Ascending aorta (tissue), 2 donors: ENCODE data around the gene ZCCHC2. TPM values are rescaled to one million over a fixed set of nuclear protein-coding genes. Genes with fewer than 3 reads are reported as not detected.

ENCODE experiments used
- DNase-seq, 2 donors: peaks; one replicate each; pipeline ENCODE4 v3.0.0-alpha.2; 2019; ENCODE audit warnings: low spot score in 2 of 2
- H3K27ac ChIP-seq, 2 donors: fragments of 200-600 bp; sonication (generic); one replicate each; pipeline ENCODE4 v1.5.1; 2016 to 2017; ENCODE audit warnings: mild to moderate bottlenecking in 1 of 2
- H3K27me3 ChIP-seq: fragments of 200-600 bp; sonication (generic); one replicate; pipeline ENCODE4 v1.5.1; 2017
- H3K36me3 ChIP-seq, 2 donors: fragments of 200-600 bp; sonication (generic); one replicate each; pipeline ENCODE4 v1.5.1; 2016
- H3K4me1 ChIP-seq, 2 donors: fragments of 200-600 bp; sonication (generic); one replicate each; pipeline ENCODE4 v1.5.1; 2016 to 2017; ENCODE audit warnings: mild to moderate bottlenecking in 1 of 2
- H3K4me3 ChIP-seq, 2 donors: fragments of 200-600 bp; sonication (generic); one replicate each; pipeline ENCODE4 v1.5.1; 2016 to 2017; ENCODE audit warnings: mild to moderate bottlenecking in 1 of 2
- H3K9me3 ChIP-seq, 2 donors: fragments of 200-600 bp; sonication (generic); one replicate each; pipeline ENCODE4 v1.5.1; 2016
- intact Hi-C: fragments of 100-400 bp; cut with DNase I; formaldehyde crosslinking; loops from one replicate; pipeline ENCODE4 v1.15.1; 2023
- total RNA-seq: library from RNA; depleted of rRNA; stranded (reverse); fragments of >200 nt; gene quantifications from one replicate; pipeline ENCODE4 v1.1.0, GENCODE V29; 2016
- TF ChIP-seq, protein P1 (sequence below), 3 experiments: fragments of 200-600 bp in 2 of 3; fragments of 450-650 bp in 1 of 3; sonication (generic) in 2 of 3; IDR thresholded peaks; one replicate each; pipeline ENCODE4 v1.5.1; 2016 to 2019; ENCODE audit warnings: antibody characterized with exemption in 3 of 3, mild to moderate bottlenecking in 1 of 3, moderate library complexity in 1 of 3

Gene ZCCHC2
- total RNA-seq, 1 donor from 2014 or later = 22.9 TPM

DNA sequence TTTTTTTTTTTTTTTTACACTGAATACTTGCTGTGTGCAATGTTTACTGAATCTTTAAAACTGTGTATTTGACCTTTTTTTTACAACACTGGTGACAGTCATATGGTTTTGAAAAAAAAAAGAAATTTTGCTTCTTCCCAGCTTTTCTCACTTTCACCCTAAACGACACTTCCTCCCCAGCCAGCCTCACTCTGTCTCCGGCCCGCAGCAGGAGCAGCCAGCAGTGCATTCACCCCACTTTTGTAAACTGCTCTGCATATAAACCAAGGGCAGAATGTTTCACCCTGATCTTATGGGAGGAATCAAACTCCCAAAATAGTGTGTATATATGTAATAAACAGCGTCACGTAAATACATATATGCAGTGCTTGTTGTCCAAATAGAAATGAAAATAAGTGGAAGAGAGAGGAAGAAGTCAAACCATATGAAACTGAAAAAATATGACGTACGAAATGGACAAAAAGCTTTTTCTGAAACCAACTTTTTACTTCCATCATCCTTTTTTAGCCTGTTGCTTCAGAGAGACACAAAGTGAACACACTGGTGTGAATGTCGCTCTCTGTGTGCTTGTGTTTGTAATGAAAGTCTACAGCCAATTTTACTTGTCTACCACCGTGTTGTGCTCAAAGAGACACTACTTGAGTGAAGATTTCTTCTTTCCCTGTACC lies 54.2 kb downstream of the ZCCHC2 start:
- H3K4me3 ChIP-seq = no peak overlapping the region
- no peaks in the 10 kb centered on the region for H3K27me3 ChIP-seq
- no peaks in the 10 kb centered on the region for H3K4me1 ChIP-seq
- DNase-seq = no peak
- peaks cover 31 to 37% of the 10 kb centered on the region in 2 donors for H3K36me3 ChIP-seq
- no peak overlapping the region for H3K27ac ChIP-seq
- no peaks in the 10 kb centered on the region for H3K9me3 ChIP-seq
- TF ChIP-seq, protein P1, sequence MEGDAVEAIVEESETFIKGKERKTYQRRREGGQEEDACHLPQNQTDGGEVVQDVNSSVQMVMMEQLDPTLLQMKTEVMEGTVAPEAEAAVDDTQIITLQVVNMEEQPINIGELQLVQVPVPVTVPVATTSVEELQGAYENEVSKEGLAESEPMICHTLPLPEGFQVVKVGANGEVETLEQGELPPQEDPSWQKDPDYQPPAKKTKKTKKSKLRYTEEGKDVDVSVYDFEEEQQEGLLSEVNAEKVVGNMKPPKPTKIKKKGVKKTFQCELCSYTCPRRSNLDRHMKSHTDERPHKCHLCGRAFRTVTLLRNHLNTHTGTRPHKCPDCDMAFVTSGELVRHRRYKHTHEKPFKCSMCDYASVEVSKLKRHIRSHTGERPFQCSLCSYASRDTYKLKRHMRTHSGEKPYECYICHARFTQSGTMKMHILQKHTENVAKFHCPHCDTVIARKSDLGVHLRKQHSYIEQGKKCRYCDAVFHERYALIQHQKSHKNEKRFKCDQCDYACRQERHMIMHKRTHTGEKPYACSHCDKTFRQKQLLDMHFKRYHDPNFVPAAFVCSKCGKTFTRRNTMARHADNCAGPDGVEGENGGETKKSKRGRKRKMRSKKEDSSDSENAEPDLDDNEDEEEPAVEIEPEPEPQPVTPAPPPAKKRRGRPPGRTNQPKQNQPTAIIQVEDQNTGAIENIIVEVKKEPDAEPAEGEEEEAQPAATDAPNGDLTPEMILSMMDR (IDR thresholded peaks at IDR 0.05) = no peak
- intact Hi-C loops = no loop called here

DNA sequence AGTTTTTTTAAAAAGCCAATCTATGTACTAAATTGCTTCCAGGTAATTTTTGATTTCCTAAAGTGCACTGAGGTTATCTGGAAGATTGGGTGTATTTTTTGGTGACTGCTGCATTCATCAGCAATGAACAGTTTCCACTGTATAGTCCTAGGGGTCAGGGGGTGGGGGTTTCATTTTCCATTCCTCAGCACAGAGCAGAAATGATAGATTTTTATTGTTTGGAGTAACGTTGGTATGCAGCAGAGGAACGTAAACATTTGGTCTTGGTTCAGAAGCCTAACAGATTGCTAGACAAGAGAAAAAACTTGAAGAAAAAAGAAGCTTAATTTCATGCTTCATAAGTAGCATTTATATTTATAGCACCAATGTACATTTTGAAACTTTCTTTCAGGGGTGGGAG lies 54.9 kb downstream of the ZCCHC2 start:
- Histone ChIP-seq H3K4me3 (no peak overlapping the region), H3K9me3 (no peaks in the 10 kb centered on the region), H3K36me3 (peaks cover 31% of the 10 kb centered on the region in 2 donors), H3K27me3 (no peaks in the 10 kb centered on the region), H3K27ac (no peak overlapping the region), H3K4me1 (no peaks in the 10 kb centered on the region)
- TF ChIP-seq, protein P1 (IDR thresholded peaks at IDR 0.05) = no peak
- intact Hi-C loops = no loop called here
- DNase-seq = no peak

DNA sequence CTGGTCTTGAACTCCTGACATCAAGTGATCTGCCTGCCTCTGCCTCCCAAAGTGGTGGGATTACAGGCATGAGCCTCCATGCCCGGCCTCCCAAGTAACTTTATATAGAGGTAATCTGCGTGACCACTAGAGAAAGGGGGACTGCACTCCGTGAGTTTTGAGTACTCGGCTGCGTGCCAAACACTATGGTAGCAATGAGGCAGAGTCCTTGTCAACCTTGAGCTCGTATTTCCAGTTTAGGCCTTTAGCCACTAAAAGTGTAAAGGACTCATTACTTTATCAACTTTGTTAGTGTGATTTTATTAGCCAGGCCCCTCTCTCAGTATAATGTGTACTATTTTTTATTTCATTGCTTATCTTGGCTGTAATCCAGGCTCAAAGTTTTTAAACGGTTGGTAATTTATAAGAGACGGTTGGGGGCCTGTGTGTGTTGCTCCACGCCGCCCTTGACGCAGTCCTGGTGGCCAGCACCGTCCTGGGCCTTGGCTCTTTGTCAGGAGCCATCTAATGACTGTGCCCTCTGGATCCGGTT lies 56.2 kb downstream of the ZCCHC2 start:
- peaks cover 23 to 30% of the 10 kb centered on the region in 2 donors for H3K36me3 ChIP-seq
- DNase-seq = no peak
- TF ChIP-seq, protein P1 (IDR thresholded peaks at IDR 0.05) = no peak
- no peaks in the 10 kb centered on the region for H3K27me3 ChIP-seq
- no peak overlapping the region for H3K27ac ChIP-seq
- H3K4me3 ChIP-seq = no peak overlapping the region
- no peaks in the 10 kb centered on the region for H3K9me3 ChIP-seq
- no peaks in the 10 kb centered on the region for H3K4me1 ChIP-seq
- intact Hi-C loops = no loop called here

- intact Hi-C loops = loop anchor here (5.0 to 10.0 kb wide), 2 partner anchors 61 to 131 kb away; partner anchors contain the start of genes PHLPP1 and ZCCHC2
- Histone ChIP-seq H3K4me3 (no peak overlapping the region), H3K4me1 (peaks cover 0 to 4% of the 10 kb centered on the region in 2 donors), H3K36me3 (peaks cover 9 to 10% of the 10 kb centered on the region in 2 donors), H3K9me3 (no peaks in the 10 kb centered on the region), H3K27ac (no peak overlapping the region), H3K27me3 (no peaks in the 10 kb centered on the region)
- TF ChIP-seq, protein P1 (IDR thresholded peaks at IDR 0.05) = no peak
- no peak for DNase-seq
Measured at GRCh38 chr18:62583376-62583775, 60.6 kb downstream of the ZCCHC2 start.

DNA sequence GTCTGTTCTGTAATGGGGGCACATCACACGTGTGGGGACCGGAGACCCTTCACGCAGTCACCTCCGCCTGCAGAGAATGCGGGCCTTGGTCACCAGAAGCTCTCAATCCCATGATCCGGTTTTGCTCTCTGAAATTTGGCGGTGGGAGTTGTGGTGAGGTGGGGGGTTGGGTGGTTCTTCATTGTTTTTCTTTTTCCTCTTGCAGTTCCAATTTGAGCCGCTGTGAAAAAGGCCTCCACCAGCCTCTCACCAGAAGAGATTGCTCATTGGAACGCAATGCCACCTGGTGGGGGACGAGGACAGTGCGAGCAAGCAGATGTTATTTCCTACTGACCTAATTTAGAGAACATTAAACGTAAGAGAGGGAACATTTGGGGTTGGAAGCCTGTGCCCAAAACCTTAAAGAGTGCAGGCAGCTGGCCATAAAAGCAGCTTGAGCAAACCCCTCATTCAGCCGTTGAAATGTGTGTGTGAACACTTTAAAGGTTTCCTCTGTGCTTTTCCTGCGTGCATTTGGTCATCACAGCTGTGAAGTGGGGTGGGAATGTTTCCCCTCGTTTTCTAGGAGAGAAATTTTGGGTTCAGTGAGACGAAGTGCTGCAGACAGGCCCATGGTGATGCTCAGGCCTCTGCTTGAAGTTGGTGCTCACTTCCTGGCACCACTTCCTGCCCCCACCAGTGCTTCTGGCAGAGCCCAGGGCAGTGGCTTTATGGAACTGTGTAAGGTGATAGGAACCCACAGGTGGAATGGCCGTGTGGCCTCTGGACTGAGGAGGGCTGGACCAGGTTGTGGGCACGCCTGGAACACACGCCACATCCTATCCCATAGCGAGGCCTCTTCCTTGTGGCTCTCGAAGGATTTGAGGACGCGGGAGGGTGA lies 61.7 kb downstream of the ZCCHC2 start:
- peak overlapping the region in 1 of 2 donors; percentile 42 for H3K4me3 ChIP-seq
- H3K9me3 ChIP-seq = no peaks in the 10 kb centered on the region
- H3K27ac ChIP-seq = peak overlapping the region in 1 of 2 donors; percentile 59
- H3K27me3 ChIP-seq = no peaks in the 10 kb centered on the region
- H3K4me1 ChIP-seq = peaks cover 0 to 4% of the 10 kb centered on the region in 2 donors
- peaks cover 4 to 9% of the 10 kb centered on the region in 2 donors for H3K36me3 ChIP-seq
- intact Hi-C loops = loop anchor here (1.0 to 10.0 kb wide), 6 partner anchors 62 to 404 kb away; partner anchors contain the start of genes PHLPP1 and ZCCHC2
- peak; percentile 51 to 90 for DNase-seq
- TF ChIP-seq, protein P1 (IDR thresholded peaks at IDR 0.05) = peak; percentile 92 to 95 (median 93)
